ENCODE data around the gene SPOCK3.

- no peak for TF ChIP-seq CTCF (IDR thresholded peaks at IDR 0.05)
- TF ChIP-seq POLR2A (IDR thresholded peaks at IDR 0.05) = no peak
Measured at GRCh38 chr4:166726832-166727231, 507.5 kb downstream of the SPOCK3 start.
